Breast epithelium (tissue), 4 donors: ENCODE results near the gene GRIK4. TPM values are rescaled to one million over a fixed set of nuclear protein-coding genes. Genes with fewer than 3 reads are reported as not detected.

Experiments
- DNase-seq, 2 donors: peaks; one replicate each; pipeline ENCODE4 v3.0.0-alpha.2; 2019; ENCODE audit warnings: low spot score in 2 of 2
- H3K27ac ChIP-seq, 2 donors: fragments of 200-600 bp; sonication (generic) in 1 of 2; one replicate each; pipeline ENCODE4 v1.5.1; 2016 to 2019; ENCODE audit warnings: mild to moderate bottlenecking in 1 of 2
- H3K27me3 ChIP-seq, 2 donors: fragments of 200-600 bp; sonication (generic) in 1 of 2; one replicate each; pipeline versions ENCODE4 v1.5.1 to v1.6.0; 2017 to 2019; ENCODE audit warnings: control low read depth in 1 of 2, mild to moderate bottlenecking in 1 of 2
- H3K36me3 ChIP-seq: fragments of 200-600 bp; one replicate; pipeline ENCODE4 v1.5.1; 2019
- H3K4me1 ChIP-seq, 2 donors: fragments of 200-600 bp; sonication (generic); one replicate each; pipeline ENCODE4 v1.5.1; 2016 to 2019; ENCODE audit warnings: control low read depth in 1 of 2
- H3K4me3 ChIP-seq, 3 donors: fragments of 200-600 bp; sonication (generic); 1 replicate in 2 of 3; 2 replicates in 1 of 3; pipeline ENCODE4 v1.5.1; 2016 to 2019; ENCODE audit warnings: mild to moderate bottlenecking in 3 of 3, moderate library complexity in 2 of 3
- H3K9me3 ChIP-seq, 2 donors: fragments of 200-600 bp; sonication (generic) in 1 of 2; one replicate each; pipeline ENCODE4 v1.5.1; 2016 to 2019; ENCODE audit warnings: control low read depth in 1 of 2
- CTCF ChIP-seq, 3 donors: fragments of 450-650 bp; IDR thresholded peaks; one replicate each; pipeline ENCODE4 v1.5.1; 2016 to 2017; ENCODE audit warnings: antibody characterized with exemption in 3 of 3, mild to moderate bottlenecking in 3 of 3, moderate library complexity in 3 of 3
- POLR2A ChIP-seq: fragments of 450-650 bp; IDR thresholded peaks from one replicate; pipeline ENCODE4 v1.6.1; 2016; ENCODE audit warnings: antibody characterized with exemption, mild to moderate bottlenecking, moderate library complexity
- POLR2AphosphoS5 ChIP-seq, 3 donors: sonication (generic); formaldehyde crosslinking; IDR thresholded peaks; one replicate each; pipeline ENCODE4 v1.6.1; 2017; ENCODE audit warnings: antibody characterized with exemption in 3 of 3
- intact Hi-C: fragments of 100-400 bp; cut with DNase I; formaldehyde crosslinking; loops from one replicate; pipeline ENCODE4 v1.15.1; 2023; ENCODE audit warnings: low total_unique reads
- total RNA-seq, 3 donors: library from RNA; depleted of rRNA; stranded (reverse); fragments of >200 nt; gene quantifications; one replicate each; pipeline ENCODE4 v1.1.0, GENCODE V29; 2016

The GRIK4 gene
- total RNA-seq, 3 donors from 2014 or later, result 0.29 to 0.66 TPM; not detected in 1

- intact Hi-C loops, result no loop called here
- Histone ChIP-seq H3K27ac (no peak overlapping the region), H3K4me3 (no peak overlapping the region), H3K36me3 (no peaks in the 10 kb centered on the region), H3K27me3 (no peaks in the 10 kb centered on the region), H3K4me1 (no peaks in the 10 kb centered on the region), H3K9me3 (no peaks in the 10 kb centered on the region)
- TF ChIP-seq POLR2A (no peak), POLR2AphosphoS5 (IDR thresholded peaks at IDR 0.05) (no peak), CTCF (IDR thresholded peaks at IDR 0.05) (no peak)
- no peak for DNase-seq
Observed at GRCh38 chr11:120991830-120992686, 480.5 kb downstream of the GRIK4 start.

- Histone ChIP-seq H3K27me3 (no peaks in the 10 kb centered on the region), H3K4me1 (no peaks in the 10 kb centered on the region)
Observed at GRCh38 chr11:120994091-120994859, 482.7 kb downstream of the GRIK4 start.

GRCh38 chr11:120995184-120995583 lies 483.6 kb downstream of the GRIK4 start:
- DNase-seq, result no peak
- Histone ChIP-seq H3K4me3 (no peak overlapping the region), H3K36me3 (no peaks in the 10 kb centered on the region)

More at GRCh38 chr11:120994091-120994859, 482.7 kb downstream of the GRIK4 start:
- TF ChIP-seq POLR2AphosphoS5 (IDR thresholded peaks at IDR 0.05) (no peak), POLR2A (no peak), CTCF (IDR thresholded peaks at IDR 0.05) (no peak)
- no peak for DNase-seq
- H3K9me3 ChIP-seq, result no peaks in the 10 kb centered on the region
- no peak overlapping the region for H3K4me3 ChIP-seq
- intact Hi-C loops, result no loop called here
- H3K27ac ChIP-seq, result no peak overlapping the region
- H3K36me3 ChIP-seq, result no peaks in the 10 kb centered on the region

GRCh38 chr11:120996973-120997372 lies 485.4 kb downstream of the GRIK4 start:
- intact Hi-C loops, result no loop called here

More at GRCh38 chr11:120995184-120995583, 483.6 kb downstream of the GRIK4 start:
- intact Hi-C loops, result no loop called here
- H3K27ac ChIP-seq, result no peak overlapping the region
- no peaks in the 10 kb centered on the region for H3K9me3 ChIP-seq
- TF ChIP-seq POLR2AphosphoS5 (IDR thresholded peaks at IDR 0.05), result no peak
- TF ChIP-seq POLR2A, result no peak
- no peak for TF ChIP-seq CTCF (IDR thresholded peaks at IDR 0.05)
- no peaks in the 10 kb centered on the region for H3K27me3 ChIP-seq
- H3K4me1 ChIP-seq, result no peaks in the 10 kb centered on the region

More at GRCh38 chr11:120996973-120997372, 485.4 kb downstream of the GRIK4 start:
- Histone ChIP-seq H3K4me1 (no peaks in the 10 kb centered on the region), H3K36me3 (no peaks in the 10 kb centered on the region), H3K27ac (no peak overlapping the region), H3K27me3 (no peaks in the 10 kb centered on the region), H3K4me3 (no peak overlapping the region), H3K9me3 (no peaks in the 10 kb centered on the region)
- TF ChIP-seq POLR2A (no peak), CTCF (IDR thresholded peaks at IDR 0.05) (no peak), POLR2AphosphoS5 (IDR thresholded peaks at IDR 0.05) (no peak)
- DNase-seq, result no peak
